Fibroblast of pulmonary artery (primary cell): ENCODE measurements around the gene NTRK3.

Experiments
- DNase-seq: peaks from one replicate; pipeline ENCODE4 v3.0.0-alpha.2; 2010; ENCODE audit warnings: low read depth
- H3K4me3 ChIP-seq: replicated peaks from 2 replicates; pipeline ENCODE4 v1.5.1; 2011; ENCODE audit warnings: low read depth, mild to moderate bottlenecking, control low read depth, low read length, moderate library complexity
- TF ChIP-seq, protein P1 (sequence below): IDR thresholded peaks from 2 replicates; pipeline ENCODE4 v1.5.1; 2011; ENCODE audit warnings: mild to moderate bottlenecking, control low read depth, low read length, inconsistent platforms; ENCODE audit errors: missing control alignments

The NTRK3 gene

DNA sequence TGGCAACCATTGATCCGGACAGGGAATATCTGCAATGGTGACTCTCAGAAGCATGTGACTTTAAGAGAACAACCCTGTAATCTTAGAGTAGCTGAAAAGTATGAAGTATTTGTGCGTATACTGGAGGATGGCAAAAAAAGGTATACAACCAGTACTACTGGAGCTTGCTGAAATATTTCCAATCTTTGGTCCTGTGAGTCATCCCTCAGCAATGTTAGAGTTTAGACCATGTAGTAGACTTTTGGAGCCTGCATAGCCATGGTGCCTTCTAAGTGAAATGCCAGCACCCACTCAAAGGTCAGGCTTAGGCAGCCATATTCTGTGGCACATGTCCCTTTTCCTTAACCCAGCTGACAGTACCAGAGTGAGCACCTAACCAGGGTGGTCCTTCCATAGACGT is 429.4 kb downstream of the NTRK3 start:
- no peak overlapping the region for H3K4me3 ChIP-seq
- DNase-seq: peak; percentile 51
- TF ChIP-seq, protein P1, sequence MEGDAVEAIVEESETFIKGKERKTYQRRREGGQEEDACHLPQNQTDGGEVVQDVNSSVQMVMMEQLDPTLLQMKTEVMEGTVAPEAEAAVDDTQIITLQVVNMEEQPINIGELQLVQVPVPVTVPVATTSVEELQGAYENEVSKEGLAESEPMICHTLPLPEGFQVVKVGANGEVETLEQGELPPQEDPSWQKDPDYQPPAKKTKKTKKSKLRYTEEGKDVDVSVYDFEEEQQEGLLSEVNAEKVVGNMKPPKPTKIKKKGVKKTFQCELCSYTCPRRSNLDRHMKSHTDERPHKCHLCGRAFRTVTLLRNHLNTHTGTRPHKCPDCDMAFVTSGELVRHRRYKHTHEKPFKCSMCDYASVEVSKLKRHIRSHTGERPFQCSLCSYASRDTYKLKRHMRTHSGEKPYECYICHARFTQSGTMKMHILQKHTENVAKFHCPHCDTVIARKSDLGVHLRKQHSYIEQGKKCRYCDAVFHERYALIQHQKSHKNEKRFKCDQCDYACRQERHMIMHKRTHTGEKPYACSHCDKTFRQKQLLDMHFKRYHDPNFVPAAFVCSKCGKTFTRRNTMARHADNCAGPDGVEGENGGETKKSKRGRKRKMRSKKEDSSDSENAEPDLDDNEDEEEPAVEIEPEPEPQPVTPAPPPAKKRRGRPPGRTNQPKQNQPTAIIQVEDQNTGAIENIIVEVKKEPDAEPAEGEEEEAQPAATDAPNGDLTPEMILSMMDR: no peak

DNA sequence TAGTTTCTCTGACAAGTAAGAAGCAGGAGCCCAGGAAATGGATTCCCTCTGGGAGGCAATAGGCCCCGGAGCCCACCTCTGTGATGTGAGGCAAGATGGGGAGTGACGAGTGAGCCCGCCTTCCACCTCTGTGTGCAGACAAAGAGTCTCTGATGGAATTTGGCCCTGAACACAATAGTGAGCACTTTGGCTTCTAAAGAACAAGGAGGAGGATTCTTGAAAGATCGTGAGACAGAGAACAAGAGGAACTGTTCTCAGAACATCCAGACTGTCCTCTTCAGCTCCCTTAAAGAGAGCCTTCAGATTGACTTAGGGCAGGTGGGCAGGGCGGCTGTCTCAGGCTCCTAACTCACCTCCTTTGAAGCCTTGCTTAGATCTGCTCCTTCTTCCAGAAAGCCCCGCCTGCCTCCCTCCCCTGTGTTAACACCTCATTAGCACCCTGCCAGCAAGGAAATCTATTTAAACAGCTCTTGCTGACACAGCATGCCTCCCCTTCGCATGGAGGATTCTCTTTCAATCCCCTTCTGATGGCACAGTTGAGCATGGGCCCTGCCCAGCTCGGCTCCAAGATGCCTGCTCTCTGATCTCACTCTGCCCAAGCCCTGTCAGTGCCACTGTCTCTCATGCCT is 430.3 kb downstream of the NTRK3 start:
- TF ChIP-seq, protein P1: no peak
- DNase-seq: no peak
- no peak overlapping the region for H3K4me3 ChIP-seq

DNA sequence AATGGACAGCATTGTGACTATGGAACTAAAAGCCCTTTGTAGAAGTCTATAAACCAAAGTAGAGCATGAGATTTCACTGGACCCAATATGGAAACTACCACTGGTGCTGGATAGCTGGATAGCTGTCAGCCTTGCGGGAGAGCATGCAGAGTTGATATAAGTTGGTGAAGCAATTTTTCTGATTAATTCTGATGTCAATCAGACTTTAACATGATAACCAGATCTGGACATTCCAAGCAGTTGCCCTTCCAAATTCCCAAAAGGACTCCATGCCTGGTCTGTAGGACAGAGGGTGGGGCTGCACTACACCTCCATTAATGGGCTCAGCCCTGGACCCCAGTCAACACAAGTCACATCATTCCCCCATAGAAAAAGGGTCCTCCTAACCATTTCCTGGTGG is 437.8 kb downstream of the NTRK3 start:
- no peak overlapping the region for H3K4me3 ChIP-seq
- TF ChIP-seq, protein P1: no peak
- DNase-seq: no peak

DNA sequence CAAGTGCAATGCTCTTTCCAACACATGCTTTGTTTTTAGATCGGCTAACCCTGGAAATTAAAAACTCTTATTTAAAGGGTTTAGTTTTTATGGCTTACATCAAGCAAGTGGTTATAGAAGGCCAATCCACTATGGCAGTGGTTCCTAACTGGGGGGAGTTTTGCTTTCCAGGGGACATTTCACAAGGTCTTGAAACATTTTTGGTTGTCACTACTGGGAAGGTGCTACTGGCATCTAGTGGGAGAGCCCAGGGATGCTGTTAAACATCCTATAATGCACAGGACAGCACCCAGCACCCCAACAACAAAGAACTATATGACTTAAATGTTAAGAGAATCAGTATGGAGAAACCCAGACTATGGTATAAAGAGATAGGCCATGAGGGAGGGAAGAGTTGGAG is 439.0 kb downstream of the NTRK3 start:
- peak; percentile 22 for DNase-seq
- no peak overlapping the region for H3K4me3 ChIP-seq
- TF ChIP-seq, protein P1: peak; percentile 5

DNA sequence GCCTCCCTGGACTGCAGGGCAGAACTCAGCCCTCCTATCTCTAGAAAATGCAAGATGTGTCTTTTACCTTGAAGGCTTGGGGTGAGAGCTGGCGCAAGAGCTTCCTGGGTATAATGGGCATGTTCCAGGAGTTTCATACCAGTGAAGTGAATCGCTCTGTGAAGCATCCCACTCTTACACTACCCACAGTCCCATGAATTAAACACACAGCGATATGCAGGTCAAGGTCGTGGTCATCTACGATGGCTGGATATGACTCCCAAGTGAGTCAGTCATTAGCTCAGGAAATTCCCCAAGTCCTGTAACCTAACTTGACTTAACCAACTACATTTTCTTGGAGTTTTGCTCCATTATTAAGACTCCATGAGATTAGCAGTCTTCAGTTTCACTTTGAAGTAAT is 439.7 kb downstream of the NTRK3 start:
- TF ChIP-seq, protein P1: no peak
- peak; percentile 87 for DNase-seq
- no peak overlapping the region for H3K4me3 ChIP-seq

- DNase-seq: no peak
- TF ChIP-seq, protein P1: no peak
- no peak overlapping the region for H3K4me3 ChIP-seq
Measured at GRCh38 chr15:87816016-87816415, 440.5 kb downstream of the NTRK3 start.
